HCT116 (cell line): ENCODE data around the gene RAX.

ENCODE experiments used
- CTCF ChIP-seq, 3 experiments: fragments of 200-600 bp in 1 of 3; sonication (generic) in 1 of 3; IDR thresholded peaks in 2 of 3; conservative IDR thresholded peaks in 1 of 3; 2 replicates each; pipeline ENCODE4 v1.5.1; 2012 to 2017; ENCODE audit warnings: low read depth in 2 of 3, low read length in 2 of 3, antibody characterized with exemption in 1 of 3, borderline replicate concordance in 1 of 3, control low read depth in 1 of 3, mild to moderate bottlenecking in 1 of 3, mixed read lengths in 1 of 3, mixed run types in 1 of 3, moderate library complexity in 1 of 3; ENCODE audit not compliant: insufficient read depth in 1 of 3
- EGR1 ChIP-seq: IDR thresholded peaks from 2 replicates; pipeline ENCODE4 v1.6.1; 2012; ENCODE audit warnings: low read depth
- EZH2 ChIP-seq: fragments of 200-600 bp; sonication (generic); IDR thresholded peaks from 2 replicates; pipeline ENCODE4 v1.6.1; 2017; ENCODE audit warnings: antibody characterized with exemption, mixed run types
- POLR2A ChIP-seq: IDR thresholded peaks from 2 replicates; pipeline ENCODE4 v1.7.0; 2011; ENCODE audit warnings: borderline replicate concordance; ENCODE audit not compliant: insufficient read depth, insufficient read length; ENCODE audit errors: extremely low read depth
- POLR2AphosphoS5 ChIP-seq: IDR thresholded peaks from 2 replicates; pipeline ENCODE4 v1.6.1; 2011; ENCODE audit warnings: mild to moderate bottlenecking, low read depth, low read length, moderate library complexity
- REST ChIP-seq: IDR thresholded peaks from 2 replicates; pipeline ENCODE4 v1.6.1; 2012; ENCODE audit warnings: low read depth
- SIN3A ChIP-seq: IDR thresholded peaks from 2 replicates; pipeline ENCODE4 v1.6.1; 2012; ENCODE audit warnings: low read depth
- SP1 ChIP-seq: IDR thresholded peaks from 2 replicates; pipeline ENCODE4 v1.6.1; 2012; ENCODE audit warnings: low read depth
- TCF7L2 ChIP-seq: IDR thresholded peaks from 2 replicates; pipeline ENCODE4 v1.7.0; 2011; ENCODE audit warnings: borderline replicate concordance, inconsistent platforms; ENCODE audit not compliant: insufficient read depth, insufficient read length; ENCODE audit errors: extremely low read depth
- YY1 ChIP-seq: IDR thresholded peaks from 2 replicates; pipeline ENCODE4 v1.6.1; 2011; ENCODE audit warnings: low read length, low read depth, moderate library complexity, mild to moderate bottlenecking; ENCODE audit not compliant: insufficient replicate concordance; ENCODE audit errors: extremely low read depth
- ZBTB33 ChIP-seq: IDR thresholded peaks from 2 replicates; pipeline ENCODE4 v1.6.1; 2011; ENCODE audit warnings: mild to moderate bottlenecking, low read length, moderate library complexity; ENCODE audit not compliant: insufficient replicate concordance; ENCODE audit errors: extremely low read depth
- ZFX ChIP-seq: fragments of 450-650 bp; IDR thresholded peaks from 2 replicates; pipeline ENCODE4 v1.6.1; 2017
- TF ChIP-seq, protein P1 (sequence below): IDR thresholded peaks from 2 replicates; pipeline ENCODE4 v1.6.1; 2012

- TF ChIP-seq SIN3A (no peak), CTCF (IDR thresholded peaks at IDR 0.05 in 2 of 3, conservative IDR thresholded peaks at IDR 0.05 in 1 of 3; ENCODE audit: borderline replicate concordance in 1 of 3, insufficient read depth in 1 of 3, low read depth in 2 of 3, low read length in 2 of 3) (no peak), REST (no peak), POLR2AphosphoS5 (no peak), POLR2A (no peak), ZBTB33 (no peak), EZH2 (no peak), TCF7L2 (no peak), ZFX (no peak), YY1 (no peak), SP1 (no peak), EGR1 (no peak)
- TF ChIP-seq, protein P1, sequence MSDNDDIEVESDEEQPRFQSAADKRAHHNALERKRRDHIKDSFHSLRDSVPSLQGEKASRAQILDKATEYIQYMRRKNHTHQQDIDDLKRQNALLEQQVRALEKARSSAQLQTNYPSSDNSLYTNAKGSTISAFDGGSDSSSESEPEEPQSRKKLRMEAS: no peak
Measured at GRCh38 chr18:59229701-59230443, 43.4 kb downstream of the RAX start.
